Esophagus muscularis mucosa (tissue), 4 donors: ENCODE measurements around the gene NMUR1.

ENCODE experiments used
- EP300 ChIP-seq: sonication (generic); formaldehyde crosslinking; IDR thresholded peaks from one replicate; pipeline ENCODE4 v1.6.1; 2017; ENCODE audit warnings: antibody characterized with exemption
- POLR2A ChIP-seq: fragments of 450-650 bp; IDR thresholded peaks from one replicate; pipeline ENCODE4 v1.6.1; 2017; ENCODE audit warnings: antibody characterized with exemption, moderate library complexity, mild to moderate bottlenecking, low read depth
- POLR2AphosphoS5 ChIP-seq, 2 donors: sonication (generic); formaldehyde crosslinking; IDR thresholded peaks; one replicate each; pipeline ENCODE4 v1.6.1; 2017; ENCODE audit warnings: antibody characterized with exemption in 2 of 2
- TF ChIP-seq, protein P1 (sequence below), 3 experiments: fragments of 200-600 bp in 2 of 3; fragments of 450-650 bp in 1 of 3; sonication (generic) in 2 of 3; IDR thresholded peaks; one replicate each; pipeline ENCODE4 v1.5.1; 2017 to 2019; ENCODE audit warnings: antibody characterized with exemption in 3 of 3, mild to moderate bottlenecking in 2 of 3, moderate library complexity in 1 of 3

DNA sequence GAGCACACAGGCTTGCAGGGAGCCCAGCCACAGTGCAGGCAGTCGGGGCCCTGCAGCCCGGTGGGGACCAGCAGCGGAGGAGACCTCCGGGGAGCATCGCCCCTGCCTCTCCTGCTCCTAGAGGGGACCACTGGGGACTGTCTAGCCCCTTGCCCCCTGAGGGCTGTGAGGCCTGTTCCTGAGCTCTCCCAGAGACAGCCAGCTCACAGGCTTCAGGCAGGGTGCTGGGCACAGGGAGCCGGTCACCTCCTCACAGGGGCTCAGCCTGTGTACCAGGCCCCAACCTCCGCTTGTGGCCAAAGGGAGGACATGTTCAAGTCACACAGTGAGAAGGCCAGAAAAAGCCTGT is 3.5 kb upstream of the NMUR1 start:
- no peak for TF ChIP-seq EP300
- TF ChIP-seq, protein P1, sequence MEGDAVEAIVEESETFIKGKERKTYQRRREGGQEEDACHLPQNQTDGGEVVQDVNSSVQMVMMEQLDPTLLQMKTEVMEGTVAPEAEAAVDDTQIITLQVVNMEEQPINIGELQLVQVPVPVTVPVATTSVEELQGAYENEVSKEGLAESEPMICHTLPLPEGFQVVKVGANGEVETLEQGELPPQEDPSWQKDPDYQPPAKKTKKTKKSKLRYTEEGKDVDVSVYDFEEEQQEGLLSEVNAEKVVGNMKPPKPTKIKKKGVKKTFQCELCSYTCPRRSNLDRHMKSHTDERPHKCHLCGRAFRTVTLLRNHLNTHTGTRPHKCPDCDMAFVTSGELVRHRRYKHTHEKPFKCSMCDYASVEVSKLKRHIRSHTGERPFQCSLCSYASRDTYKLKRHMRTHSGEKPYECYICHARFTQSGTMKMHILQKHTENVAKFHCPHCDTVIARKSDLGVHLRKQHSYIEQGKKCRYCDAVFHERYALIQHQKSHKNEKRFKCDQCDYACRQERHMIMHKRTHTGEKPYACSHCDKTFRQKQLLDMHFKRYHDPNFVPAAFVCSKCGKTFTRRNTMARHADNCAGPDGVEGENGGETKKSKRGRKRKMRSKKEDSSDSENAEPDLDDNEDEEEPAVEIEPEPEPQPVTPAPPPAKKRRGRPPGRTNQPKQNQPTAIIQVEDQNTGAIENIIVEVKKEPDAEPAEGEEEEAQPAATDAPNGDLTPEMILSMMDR (IDR thresholded peaks at IDR 0.05), result no peak
- no peak for TF ChIP-seq POLR2A
- TF ChIP-seq POLR2AphosphoS5 (IDR thresholded peaks at IDR 0.05), result no peak
